ENCODE results near the gene METTL26.

Gene METTL26

DNA sequence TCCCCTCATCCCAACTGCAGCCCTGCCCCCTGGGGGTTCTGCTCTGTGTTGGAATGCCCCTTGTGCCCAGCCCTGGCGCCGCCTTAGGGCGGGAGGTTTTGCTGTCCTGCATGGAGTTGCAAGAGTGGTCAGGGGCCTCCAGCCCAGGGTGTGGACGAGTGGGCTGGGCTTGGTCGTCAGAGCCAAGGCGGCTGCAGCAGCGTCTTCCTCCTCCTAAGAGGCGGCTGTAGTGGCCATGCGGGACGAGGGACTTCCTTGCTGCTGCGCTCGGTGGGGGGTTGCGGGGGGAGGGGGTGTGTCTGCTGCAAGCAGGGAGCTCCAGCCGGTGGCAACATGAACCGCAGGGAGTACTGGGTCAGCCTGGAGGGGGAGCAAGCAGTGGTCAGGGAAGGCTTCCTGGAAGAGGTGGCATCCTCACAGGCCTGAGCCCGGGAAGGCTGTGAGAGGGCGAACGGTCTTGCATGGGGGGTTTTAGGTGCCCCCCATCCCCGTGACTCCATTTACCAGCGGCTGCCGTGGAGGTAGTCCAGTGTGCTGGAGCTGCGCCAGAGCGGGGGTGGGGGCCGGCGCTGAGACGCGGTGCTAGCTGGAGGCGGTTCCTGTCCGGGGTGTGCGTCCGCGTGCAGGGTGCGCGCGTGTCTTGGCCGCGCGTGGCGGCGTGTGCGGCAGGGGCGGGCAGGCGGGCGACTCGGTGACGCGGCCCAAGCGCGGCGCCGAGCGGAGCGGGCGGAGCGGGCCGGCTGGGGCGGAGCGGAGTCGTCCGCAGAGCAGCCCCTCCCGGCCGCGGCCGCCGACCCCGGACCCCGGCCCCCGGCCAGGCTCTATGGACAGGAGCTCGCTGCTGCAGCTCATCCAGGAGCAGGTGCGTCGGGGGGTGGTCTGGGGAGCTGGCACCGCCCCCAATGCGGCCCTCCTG lies 39.1 kb upstream of the METTL26 start, which contains the start of gene RHBDL1:
RHBDL1 (plus strand) TSS at position 704 of the 916 bp plus-strand sequence; CDS start at position 824, 120 bp downstream.
- Histone ChIP-seq H3K27ac (ENCODE audit: low read depth, low read length) (no peak within 1 kb of the TSS), H3K4me3 (ENCODE audit: insufficient read depth, low read length, poor library complexity, severe bottlenecking) (no peak within 1 kb of the TSS), H3K9me2 (replicated peaks; ENCODE audit: insufficient read depth, low read length) (no peaks in the 10 kb centered on the region), H2AFZ (ENCODE audit: low read depth, low read length, severe bottlenecking) (no peak within 1 kb of the TSS), H3F3A (ENCODE audit: insufficient read depth) (peaks cover 9% of the 10 kb centered on the region; the same call in 1 of the 2 replicates), H3K79me2 (ENCODE audit: insufficient read depth, low read length) (no peaks in the 10 kb centered on the region), H4K20me1 (ENCODE audit: low read depth, low read length) (no peaks in the 10 kb centered on the region), H3K4me2 (ENCODE audit: low read depth, low read length, poor library complexity, severe bottlenecking) (no peak within 1 kb of the TSS), H3K27me3 (ENCODE audit: low read length) (no peaks in the 10 kb centered on the region), H3K9ac (ENCODE audit: low read length) (no peak within 1 kb of the TSS), H3K9me3 (ENCODE audit: insufficient read depth, low read length) (no peaks in the 10 kb centered on the region), H3K36me3 (ENCODE audit: low read length) (no peaks in the 10 kb centered on the region)
- TF ChIP-seq EZH2phosphoT487 (conservative IDR thresholded peaks at IDR 0.05; ENCODE audit: low read length) = no peak

DNA sequence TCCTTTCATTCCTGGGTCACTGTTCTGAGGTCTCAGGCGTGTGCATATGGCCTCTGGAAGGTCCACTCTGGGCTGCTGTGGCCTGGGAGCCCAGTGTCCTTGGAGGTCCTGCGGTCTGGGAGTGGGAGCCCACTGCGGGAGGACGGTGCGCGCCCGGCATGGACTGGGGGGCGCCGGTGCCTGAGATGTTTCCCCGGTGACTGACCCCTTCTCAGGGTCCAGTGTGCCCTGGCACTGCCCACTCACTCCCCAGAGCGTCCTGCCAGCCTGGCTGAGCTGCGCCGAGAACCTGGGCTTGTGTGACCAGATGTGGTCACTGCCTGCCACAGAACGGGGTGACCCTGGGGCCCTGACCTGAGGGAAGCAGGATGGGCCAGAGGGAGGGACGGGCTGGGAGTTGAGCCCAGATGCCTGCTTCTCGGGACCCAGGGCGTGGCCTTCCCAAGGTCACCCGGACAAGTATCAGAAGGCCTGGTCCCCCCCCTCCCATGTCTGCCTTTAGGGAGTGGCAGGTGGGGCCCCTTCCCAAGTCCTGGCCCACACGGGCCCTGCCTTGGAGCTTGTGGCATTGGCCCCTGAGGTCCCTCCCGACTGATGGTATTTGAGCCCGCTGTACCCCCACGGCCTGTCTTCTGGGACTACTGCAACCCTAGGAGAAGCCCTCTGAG lies 38.2 kb upstream of the METTL26 start:
- H3K36me3 ChIP-seq (ENCODE audit: low read length) = no peaks in the 10 kb centered on the region

DNA sequence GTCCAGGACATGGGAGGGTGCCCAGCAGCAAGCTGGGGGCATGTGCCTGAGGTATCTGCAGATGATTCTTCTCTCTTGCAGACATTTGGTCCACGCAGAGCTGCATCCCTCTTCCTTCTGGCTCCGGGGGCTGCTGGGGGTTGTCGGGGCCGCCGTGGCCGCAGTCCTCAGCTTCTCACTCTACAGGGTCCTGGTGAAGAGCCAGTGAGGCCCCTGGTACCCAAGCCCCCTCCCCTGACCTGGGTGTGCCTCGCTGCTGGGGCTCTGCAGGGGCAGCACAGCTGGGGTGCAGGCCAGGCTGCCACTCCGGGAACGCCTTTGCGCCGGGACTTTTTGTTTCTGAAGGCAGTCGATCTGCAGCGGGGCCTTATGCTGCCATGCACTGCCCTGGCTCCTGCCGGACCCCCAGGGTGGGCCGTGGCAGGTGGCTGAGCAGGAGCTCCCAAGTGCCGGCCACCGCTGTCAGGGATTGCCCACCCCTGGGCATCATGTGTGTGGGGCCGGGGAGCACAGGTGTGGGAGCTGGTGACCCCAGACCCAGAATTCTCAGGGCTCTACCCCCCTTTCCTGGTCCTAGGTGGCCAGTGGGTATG lies 37.4 kb upstream of the METTL26 start:
- Histone ChIP-seq H4K20me1 (ENCODE audit: low read depth, low read length) (no peaks in the 10 kb centered on the region), H3K9me3 (ENCODE audit: insufficient read depth, low read length) (no peaks in the 10 kb centered on the region), H3K27ac (ENCODE audit: low read depth, low read length) (no peak overlapping the region), H3F3A (ENCODE audit: insufficient read depth) (no peaks in the 10 kb centered on the region), H3K36me3 (ENCODE audit: low read length) (no peaks in the 10 kb centered on the region), H3K27me3 (ENCODE audit: low read length) (no peaks in the 10 kb centered on the region), H3K4me3 (ENCODE audit: insufficient read depth, low read length, poor library complexity, severe bottlenecking) (no peak overlapping the region), H2AFZ (ENCODE audit: low read depth, low read length, severe bottlenecking) (no peak overlapping the region), H3K9me2 (replicated peaks; ENCODE audit: insufficient read depth, low read length) (no peaks in the 10 kb centered on the region), H3K9ac (ENCODE audit: low read length) (no peak overlapping the region), H3K79me2 (ENCODE audit: insufficient read depth, low read length) (peaks cover 3% of the 10 kb centered on the region; the same call in 1 of the 2 replicates), H3K4me2 (ENCODE audit: low read depth, low read length, poor library complexity, severe bottlenecking) (no peak overlapping the region)
- no peak for TF ChIP-seq EZH2phosphoT487 (conservative IDR thresholded peaks at IDR 0.05; ENCODE audit: low read length)
- TF ChIP-seq, protein P1, sequence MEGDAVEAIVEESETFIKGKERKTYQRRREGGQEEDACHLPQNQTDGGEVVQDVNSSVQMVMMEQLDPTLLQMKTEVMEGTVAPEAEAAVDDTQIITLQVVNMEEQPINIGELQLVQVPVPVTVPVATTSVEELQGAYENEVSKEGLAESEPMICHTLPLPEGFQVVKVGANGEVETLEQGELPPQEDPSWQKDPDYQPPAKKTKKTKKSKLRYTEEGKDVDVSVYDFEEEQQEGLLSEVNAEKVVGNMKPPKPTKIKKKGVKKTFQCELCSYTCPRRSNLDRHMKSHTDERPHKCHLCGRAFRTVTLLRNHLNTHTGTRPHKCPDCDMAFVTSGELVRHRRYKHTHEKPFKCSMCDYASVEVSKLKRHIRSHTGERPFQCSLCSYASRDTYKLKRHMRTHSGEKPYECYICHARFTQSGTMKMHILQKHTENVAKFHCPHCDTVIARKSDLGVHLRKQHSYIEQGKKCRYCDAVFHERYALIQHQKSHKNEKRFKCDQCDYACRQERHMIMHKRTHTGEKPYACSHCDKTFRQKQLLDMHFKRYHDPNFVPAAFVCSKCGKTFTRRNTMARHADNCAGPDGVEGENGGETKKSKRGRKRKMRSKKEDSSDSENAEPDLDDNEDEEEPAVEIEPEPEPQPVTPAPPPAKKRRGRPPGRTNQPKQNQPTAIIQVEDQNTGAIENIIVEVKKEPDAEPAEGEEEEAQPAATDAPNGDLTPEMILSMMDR (IDR thresholded peaks at IDR 0.05; ENCODE audit: insufficient read depth, low read length, poor library complexity, severe bottlenecking) = no peak

More for the DNA sequence above, 38.2 kb upstream of the METTL26 start:
- Histone ChIP-seq H3K9me3 (ENCODE audit: insufficient read depth, low read length) (no peaks in the 10 kb centered on the region), H3F3A (ENCODE audit: insufficient read depth) (peaks cover 6% of the 10 kb centered on the region; the same call in 1 of the 2 replicates), H3K27ac (ENCODE audit: low read depth, low read length) (no peak overlapping the region), H3K27me3 (ENCODE audit: low read length) (no peaks in the 10 kb centered on the region), H3K79me2 (ENCODE audit: insufficient read depth, low read length) (no peaks in the 10 kb centered on the region), H3K4me2 (ENCODE audit: low read depth, low read length, poor library complexity, severe bottlenecking) (no peak overlapping the region), H3K9me2 (replicated peaks; ENCODE audit: insufficient read depth, low read length) (no peaks in the 10 kb centered on the region), H2AFZ (ENCODE audit: low read depth, low read length, severe bottlenecking) (no peak overlapping the region), H3K4me3 (ENCODE audit: insufficient read depth, low read length, poor library complexity, severe bottlenecking) (no peak overlapping the region), H4K20me1 (ENCODE audit: low read depth, low read length) (no peaks in the 10 kb centered on the region), H3K9ac (ENCODE audit: low read length) (no peak overlapping the region)
- TF ChIP-seq EZH2phosphoT487 (conservative IDR thresholded peaks at IDR 0.05; ENCODE audit: low read length) = no peak
- TF ChIP-seq, protein P1 (IDR thresholded peaks at IDR 0.05; ENCODE audit: insufficient read depth, low read length, poor library complexity, severe bottlenecking) = no peak
